Measurements from ENCODE around the gene GSG1. TPM values are rescaled to one million over a fixed set of nuclear protein-coding genes. Genes with fewer than 3 reads are reported as not detected.
"Not testable (repeated sequence)": the region's sequence is repeated elsewhere in the genome, so short reads cannot be mapped to it uniquely, and the experiment has no call there.

Gene GSG1
- total and polyA plus RNA-seq, 2 donors (not counting 3 experiments of a cell fraction or from before 2014, with no cell fraction given), result not detected

- no TSS peak for BruUV-seq (replicated peaks)
- H3K27ac ChIP-seq (ENCODE audit: insufficient read depth, low read depth, low read length), result no peak overlapping the region
- ChIA-PET POLR2A (no interaction called here), CTCF (interaction anchor here (4.3 kb wide), 1 partner anchor 174 kb away, joined by 17 read pairs; no protein-coding TSS in a partner anchor)
- intact Hi-C loops (cut with micrococcal nuclease) (no loop called here), dilution Hi-C loops (cut with MboI; ENCODE audit: extremely low pct_ligation_motif_present, low sequenced_read_pairs) (no loop called here)
- H2AFZ ChIP-seq (ENCODE audit: low read depth, low read length), result no peak overlapping the region
- no peaks in the 10 kb centered on the region for H3K9me3 ChIP-seq (replicated peaks; ENCODE audit: control insufficient read depth, insufficient read depth, low read length)
- H3K9me1 ChIP-seq (replicated peaks; ENCODE audit: control insufficient read depth, extremely low read depth, insufficient read depth, low read length), result no peaks in the 10 kb centered on the region
- H3K36me3 ChIP-seq (ENCODE audit: control insufficient read depth in 2 of 2, extremely low read depth in 1 of 2, insufficient read depth in 2 of 2, low read length in 2 of 2), result no peaks in the 10 kb centered on the region
- H3K4me3 ChIP-seq (replicated peaks in 1 of 3; ENCODE audit: insufficient read depth in 1 of 3, low read depth in 1 of 3, low read length in 3 of 3), result no peak overlapping the region
- no peak overlapping the region for H3K9ac ChIP-seq (replicated peaks; ENCODE audit: extremely low read depth, insufficient read depth, low read length)
- no peak for FAIRE-seq
- no peak for DNase-seq (ENCODE audit: low read depth, low spot score)
- H4K20me1 ChIP-seq (replicated peaks; ENCODE audit: control insufficient read depth, extremely low read depth, insufficient read depth, low read length), result no peaks in the 10 kb centered on the region
- peaks cover 12% of the 10 kb centered on the region for H3K4me1 ChIP-seq (ENCODE audit: control insufficient read depth, extremely low read depth, insufficient read depth, low read length)
- TF ChIP-seq MAX (IDR thresholded peaks at IDR 0.05; ENCODE audit: insufficient read depth, insufficient read length) (no peak), FOS (IDR thresholded peaks at IDR 0.05; ENCODE audit: borderline replicate concordance, insufficient read depth, low read length) (no peak), POLR2AphosphoS5 (IDR thresholded peaks at IDR 0.05; ENCODE audit: insufficient read depth, low read depth, low read length) (no peak), MYC (IDR thresholded peaks at IDR 0.05; ENCODE audit: low read depth, low read length) (no peak), CTCF (IDR thresholded peaks at IDR 0.05; ENCODE audit: extremely low read depth in 1 of 2, insufficient read depth in 1 of 2, low read depth in 1 of 2, low read length in 2 of 2) (no peak), POLR2A (IDR thresholded peaks at IDR 0.05; ENCODE audit: low read depth, low read length) (no peak), JUN (IDR thresholded peaks at IDR 0.05; ENCODE audit: borderline replicate concordance, insufficient read depth, insufficient read length, low read depth) (no peak), GATA2 (IDR thresholded peaks at IDR 0.05; ENCODE audit: insufficient read depth, insufficient read length, low read depth, low read length) (no peak), EZH2 (IDR thresholded peaks at IDR 0.05; ENCODE audit: borderline replicate concordance, low read depth, low read length, severe bottlenecking) (no peak)
- no peaks in the 10 kb centered on the region for H3K79me2 ChIP-seq (ENCODE audit: control insufficient read depth, insufficient read depth, low read length)
- no peak overlapping the region for H3K4me2 ChIP-seq (ENCODE audit: insufficient read depth, low read length)
- no peaks in the 10 kb centered on the region for H3K27me3 ChIP-seq (ENCODE audit: control insufficient read depth in 2 of 2, insufficient read depth in 2 of 2, low read length in 2 of 2)
These were observed 66.6 kb downstream of the GSG1 start for GRCh38 chr12:13036881-13037280.

GRCh38 chr12:13035335-13035734 is 68.1 kb downstream of the GSG1 start:
- DNase-seq (ENCODE audit: low read depth, low spot score); H3K36me3 ChIP-seq (ENCODE audit: control insufficient read depth in 2 of 2, extremely low read depth in 1 of 2, insufficient read depth in 2 of 2, low read length in 2 of 2); H3K4me2 ChIP-seq (ENCODE audit: insufficient read depth, low read length); H4K20me1 ChIP-seq (replicated peaks; ENCODE audit: control insufficient read depth, extremely low read depth, insufficient read depth, low read length); H3K9me1 ChIP-seq (replicated peaks; ENCODE audit: control insufficient read depth, extremely low read depth, insufficient read depth, low read length); H3K9ac ChIP-seq (replicated peaks; ENCODE audit: extremely low read depth, insufficient read depth, low read length); H3K4me3 ChIP-seq (replicated peaks in 1 of 3; ENCODE audit: insufficient read depth in 1 of 3, low read depth in 1 of 3, low read length in 3 of 3); H3K79me2 ChIP-seq (ENCODE audit: control insufficient read depth, insufficient read depth, low read length); FAIRE-seq; BruUV-seq (replicated peaks); intact Hi-C loops (cut with micrococcal nuclease); H3K27ac ChIP-seq (ENCODE audit: insufficient read depth, low read depth, low read length); H3K9me3 ChIP-seq (replicated peaks; ENCODE audit: control insufficient read depth, insufficient read depth, low read length); H2AFZ ChIP-seq (ENCODE audit: low read depth, low read length); H3K27me3 ChIP-seq (ENCODE audit: control insufficient read depth in 2 of 2, insufficient read depth in 2 of 2, low read length in 2 of 2); dilution Hi-C loops (cut with MboI; ENCODE audit: extremely low pct_ligation_motif_present, low sequenced_read_pairs): not testable (repeated sequence)
- peaks cover 12% of the 10 kb centered on the region for H3K4me1 ChIP-seq (ENCODE audit: control insufficient read depth, extremely low read depth, insufficient read depth, low read length)
- CTCF ChIA-PET, result interaction anchor here (0.6 to 4.3 kb wide), 3 partner anchors 10 to 176 kb away, joined by 4 to 17 read pairs (median 4); no protein-coding TSS in a partner anchor
- POLR2A ChIA-PET, result interaction anchor here (0.6 kb wide), 1 partner anchor 44 kb away, joined by 3 read pairs; no protein-coding TSS in a partner anchor

Measured in endothelial cell of umbilical vein (primary cell).